ENCODE results near the gene ZNF831. TPM values are rescaled to one million over a fixed set of nuclear protein-coding genes. Genes with fewer than 3 reads are reported as not detected.

ZNF831 gene
- total and polyA plus RNA-seq, 10 of the 15 experiments (the other 5 are each of a cell fraction or from before 2014, with no cell fraction given), result 0.01 to 0.97 (median 0.23) TPM

- Histone ChIP-seq H3K4me2 (ENCODE audit: control insufficient read depth, insufficient read depth) (no peak overlapping the region), H3K36me3 (ENCODE audit: control insufficient read depth in 2 of 2, insufficient read depth in 2 of 2, low read length in 1 of 2) (no peaks in the 10 kb centered on the region), H3K79me2 (ENCODE audit: control insufficient read depth, insufficient read depth, low read length) (no peaks in the 10 kb centered on the region), H2AFZ (ENCODE audit: control insufficient read depth, low read depth, low read length) (no peak overlapping the region), H3K9ac (ENCODE audit: control insufficient read depth, insufficient read depth, low read length) (no peak overlapping the region), H3K4me3 (no peak overlapping the region), H3K27me3 (replicated peaks in 1 of 2; ENCODE audit: control insufficient read depth in 2 of 2, insufficient read depth in 2 of 2, low read length in 1 of 2) (peaks cover 0 to 2% of the 10 kb centered on the region in 2 experiments; a peak in 1 of 4 replicates), H3K4me1 (ENCODE audit: control insufficient read depth, insufficient read depth, low read length) (peaks cover 4% of the 10 kb centered on the region; the same call in 1 of the 2 replicates), H4K20me1 (ENCODE audit: control insufficient read depth, insufficient read depth) (no peaks in the 10 kb centered on the region), H3K27ac (ENCODE audit: control insufficient read depth, insufficient read depth) (no peak overlapping the region), H3K9me3 (replicated peaks; ENCODE audit: control insufficient read depth, insufficient read depth, low read length) (no peaks in the 10 kb centered on the region)
- TF ChIP-seq RUNX3 (IDR thresholded peaks at IDR 0.05; ENCODE audit: low read length) (peak; percentile 55), MYC (IDR thresholded peaks at IDR 0.05; ENCODE audit: insufficient read depth, insufficient read length, insufficient replicate concordance, low read length, severe bottlenecking) (no peak)
- CTCF ChIA-PET, result no interaction called here
- intact Hi-C loops (cut with micrococcal nuclease; ENCODE audit: unreplicated experiment), result no loop called here
- BruUV-seq (replicated peaks), result no TSS peak
- no peak for FAIRE-seq
- POLR2A ChIA-PET, result no interaction called here
- in situ Hi-C loops (cut with MboI), result no loop called here
- RAD21 ChIA-PET (ENCODE audit: unreplicated experiment), result no interaction called here
- no peak for ATAC-seq
- DNase-seq (ENCODE audit: low read depth, low spot score), result no peak
- SMC1A ChIA-PET (ENCODE audit: uncharacterized antibody, unreplicated experiment), result no interaction called here
- 12% methylated on average over 2 of the region's 2 CpGs for WGBS (ENCODE audit: insufficient coverage, insufficient replicate concordance, low lambda C conversion rate, missing lambda C conversion rate)
These were observed 1.9 kb upstream of the ZNF831 start for GRCh38 chr20:59161721-59162120.

- no peak overlapping the region; the same call in 1 of the 2 replicates for H2AFZ ChIP-seq (ENCODE audit: control insufficient read depth, low read depth, low read length)
- no peaks in the 10 kb centered on the region for H3K79me2 ChIP-seq (ENCODE audit: control insufficient read depth, insufficient read depth, low read length)
- in situ Hi-C loops (cut with MboI), result no loop called here
- DNase-seq (ENCODE audit: low read depth, low spot score) (no peak), ATAC-seq (no peak), FAIRE-seq (no peak)
- peaks cover 0 to 2% of the 10 kb centered on the region in 2 experiments; a peak in 1 of 4 replicates for H3K27me3 ChIP-seq (replicated peaks in 1 of 2; ENCODE audit: control insufficient read depth in 2 of 2, insufficient read depth in 2 of 2, low read length in 1 of 2)
- CTCF ChIA-PET, result no interaction called here
- no TSS peak for BruUV-seq (replicated peaks)
- H3K9ac ChIP-seq (ENCODE audit: control insufficient read depth, insufficient read depth, low read length), result 0 out of 2 replicates have a peak overlapping the region, but pooled peaks have one; percentile 7
- RAD21 ChIA-PET (ENCODE audit: unreplicated experiment), result no interaction called here
- no peaks in the 10 kb centered on the region for H4K20me1 ChIP-seq (ENCODE audit: control insufficient read depth, insufficient read depth)
- POLR2A ChIA-PET, result no interaction called here
- H3K4me2 ChIP-seq (ENCODE audit: control insufficient read depth, insufficient read depth), result peak overlapping the region; percentile 48; the same call in 1 of the 2 replicates
- 43% methylated on average over 9 of the region's 9 CpGs for WGBS (ENCODE audit: insufficient coverage, insufficient replicate concordance, low lambda C conversion rate, missing lambda C conversion rate)
- H3K36me3 ChIP-seq (ENCODE audit: control insufficient read depth in 2 of 2, insufficient read depth in 2 of 2, low read length in 1 of 2), result no peaks in the 10 kb centered on the region
- H3K4me1 ChIP-seq (ENCODE audit: control insufficient read depth, insufficient read depth, low read length), result peaks cover 4% of the 10 kb centered on the region; the same call in 1 of the 2 replicates
- no peaks in the 10 kb centered on the region for H3K9me3 ChIP-seq (replicated peaks; ENCODE audit: control insufficient read depth, insufficient read depth, low read length)
- intact Hi-C loops (cut with micrococcal nuclease; ENCODE audit: unreplicated experiment), result no loop called here
- no peak overlapping the region for H3K4me3 ChIP-seq
- SMC1A ChIA-PET (ENCODE audit: uncharacterized antibody, unreplicated experiment), result no interaction called here
- H3K27ac ChIP-seq (ENCODE audit: control insufficient read depth, insufficient read depth), result no peak overlapping the region; the same call in 1 of the 2 replicates
- TF ChIP-seq BCL3 (IDR thresholded peaks at IDR 0.05; ENCODE audit: borderline replicate concordance, insufficient read depth, low read depth, low read length, poor library complexity, severe bottlenecking), result no peak
- no peak for TF ChIP-seq CHD2 (IDR thresholded peaks at IDR 0.05; ENCODE audit: borderline replicate concordance, low read depth, low read length)
- TF ChIP-seq NFYB (IDR thresholded peaks at IDR 0.05; ENCODE audit: insufficient read depth, low read depth, low read length), result no peak
- TF ChIP-seq IKZF1 (conservative IDR thresholded peaks at IDR 0.05), result no peak
- TF ChIP-seq POU2F2 (IDR thresholded peaks at IDR 0.05; ENCODE audit: borderline replicate concordance, low read depth, low read length), result no peak
- TF ChIP-seq CEBPZ (IDR thresholded peaks at IDR 0.05; ENCODE audit: low read depth, low read length), result no peak
- no peak for TF ChIP-seq USF1 (IDR thresholded peaks at IDR 0.05; ENCODE audit: borderline replicate concordance, extremely low read length, insufficient read depth, low read depth, low read length)
These were observed 1.2 kb downstream of the ZNF831 start for GRCh38 chr20:59164686-59165391.

Data from GM12878 (cell line).